NCI-H2196 treated with DMSO at 0.1 percent for 48 hours (cell line): ENCODE results near the gene YBX1.
"Not testable (repeated sequence)": the region's sequence is repeated elsewhere in the genome, so short reads cannot be mapped to it uniquely, and the experiment has no call there.

Experiments
- DNase-seq: peaks from one replicate; lab custom pipeline; 2025; ENCODE audit not compliant: unreplicated experiment; lab: John Stamatoyannopoulos, UW

The YBX1 gene

DNA sequence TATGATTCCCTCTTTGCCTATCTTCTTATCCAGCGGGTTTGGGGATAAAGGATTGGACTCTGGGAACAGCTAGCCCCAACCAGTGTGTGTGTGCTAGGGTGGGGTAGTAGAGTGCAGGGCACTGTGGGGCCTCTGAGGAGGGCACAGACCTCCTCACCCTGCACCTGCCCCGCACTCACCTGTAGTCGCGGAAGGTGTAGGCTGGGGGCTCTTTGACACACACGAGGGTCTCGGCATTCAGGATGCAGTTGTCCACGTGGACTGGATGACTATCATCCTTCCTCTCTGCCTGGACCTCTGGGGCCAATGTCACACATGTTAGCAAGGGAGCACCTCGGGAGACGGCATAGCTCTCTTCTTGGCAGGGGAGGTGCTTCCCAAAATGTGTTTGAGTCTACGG lies 65.8 kb downstream of the YBX1 start:
- DNase-seq: no peak

DNA sequence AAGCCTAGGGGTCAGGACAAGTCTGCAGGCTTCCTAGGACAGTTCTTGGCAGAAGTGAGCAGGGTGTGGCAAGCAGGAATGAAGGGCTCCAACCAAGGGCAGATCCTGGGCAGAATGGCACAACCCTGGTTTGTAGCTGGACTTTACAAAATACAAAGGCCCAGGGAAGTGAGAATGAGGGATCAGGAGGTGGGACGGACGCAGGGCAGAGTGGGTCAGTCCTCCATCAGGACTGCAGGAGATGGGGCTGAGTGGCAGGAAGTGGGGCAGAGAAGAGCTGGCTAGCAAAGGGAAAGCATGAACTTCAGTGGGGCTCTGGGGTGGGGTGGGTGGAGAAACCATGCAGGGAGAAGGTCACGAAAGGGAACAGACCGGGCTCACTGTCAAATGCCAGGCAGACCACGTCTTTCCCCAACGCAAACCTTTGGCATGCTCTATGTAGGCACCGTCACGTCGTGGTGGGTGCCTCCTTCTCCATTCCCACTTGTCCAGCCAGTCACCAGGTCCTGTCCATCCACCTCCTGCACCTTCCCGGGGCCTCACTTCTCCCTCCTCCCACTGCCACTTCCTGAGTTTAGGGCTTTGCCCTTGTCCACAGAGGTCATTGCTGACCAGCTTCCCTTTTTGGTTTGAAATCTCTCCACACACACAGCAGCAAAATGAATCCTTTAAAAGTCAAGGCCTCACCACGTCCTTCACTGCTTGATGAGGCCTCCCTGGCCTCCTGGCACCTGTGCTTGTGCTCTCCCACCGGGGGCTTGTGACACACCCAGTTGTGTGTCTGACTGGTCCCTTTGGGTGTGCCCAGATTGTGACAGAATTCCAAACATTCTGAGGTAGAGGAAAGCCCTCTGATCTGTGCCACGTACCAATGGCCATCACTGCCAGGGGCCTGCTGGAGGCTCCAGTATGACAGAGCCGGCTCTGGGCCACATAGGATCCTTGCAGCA lies 66.5 kb downstream of the YBX1 start:
- DNase-seq: no peak

DNA sequence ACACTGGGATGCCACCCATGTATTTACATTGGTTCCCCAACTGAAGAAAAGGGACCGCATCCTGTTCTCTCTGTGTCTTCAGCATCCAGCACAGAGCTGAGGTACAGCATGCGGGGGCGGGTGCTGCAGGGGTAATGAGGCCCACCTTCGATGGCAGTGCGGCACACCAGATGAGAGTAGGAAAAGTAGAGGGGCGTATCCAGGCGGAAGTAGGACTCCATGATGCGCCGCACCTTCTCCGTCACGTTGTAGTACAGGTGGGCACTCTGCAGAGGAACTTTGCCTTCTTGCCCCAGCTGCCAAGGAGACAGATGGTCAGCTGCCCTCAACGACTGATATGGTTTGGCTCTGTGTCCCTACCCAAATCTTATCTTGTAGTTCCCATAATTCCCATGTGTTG lies 67.8 kb downstream of the YBX1 start:
- no peak for DNase-seq

GRCh38 chr1:42751511-42752070 lies 69.4 kb downstream of the YBX1 start:
- DNase-seq: not testable (repeated sequence)

- no peak for DNase-seq
Observed at GRCh38 chr1:42752284-42752683, 70.1 kb downstream of the YBX1 start.

DNA sequence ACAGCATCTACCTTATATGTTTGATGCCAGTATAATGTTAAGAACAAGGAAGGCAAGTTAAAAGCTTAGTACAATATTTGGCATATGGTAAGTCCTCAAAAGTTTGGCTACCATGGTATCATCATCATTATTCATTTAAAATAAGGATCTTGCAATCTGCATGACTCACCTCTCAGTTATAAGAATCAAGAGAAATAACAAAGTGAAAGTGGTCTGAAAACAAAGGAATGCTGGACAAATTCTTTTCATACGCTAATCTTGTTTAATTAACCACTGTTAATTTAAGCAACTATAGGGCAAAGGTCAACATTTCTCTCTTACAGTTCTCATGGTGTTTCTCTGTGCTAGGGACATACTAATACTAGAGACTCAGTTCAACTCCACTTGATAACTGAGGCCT lies 70.9 kb downstream of the YBX1 start:
- DNase-seq: no peak
